H1 (cell line): Measurements from ENCODE around the gene DGUOK.

Experiments used
- CTCF ChIP-seq, 3 experiments: IDR thresholded peaks; 1 replicate in 2 of 3; 2 replicates in 1 of 3; pipeline versions ENCODE4 v1.5.1 to v1.6.1; 2011; ENCODE audit warnings: low read length in 3 of 3, mild to moderate bottlenecking in 3 of 3, inconsistent platforms in 2 of 3, low read depth in 1 of 3, moderate library complexity in 1 of 3; ENCODE audit not compliant: insufficient read depth in 1 of 3; ENCODE audit errors: control extremely low read depth in 1 of 3
- EP300 ChIP-seq, 2 experiments: IDR thresholded peaks; 1 replicate in 1 of 2; 2 replicates in 1 of 2; pipeline ENCODE4 v1.6.1; 2011 to 2012; ENCODE audit warnings: low read depth in 2 of 2, low read length in 2 of 2, mild to moderate bottlenecking in 2 of 2, borderline replicate concordance in 1 of 2, inconsistent platforms in 1 of 2, moderate library complexity in 1 of 2
- EZH2 ChIP-seq: fragments of 200-600 bp; sonication (generic); IDR thresholded peaks from 2 replicates; pipeline ENCODE4 v1.7.1; 2012; ENCODE audit warnings: low read depth, mild to moderate bottlenecking, moderate library complexity, low read length, inconsistent platforms; ENCODE audit not compliant: severe bottlenecking
- GTF2F1 ChIP-seq: IDR thresholded peaks from 2 replicates; pipeline ENCODE4 v1.6.1; 2012; ENCODE audit warnings: low read depth, low read length, improper control_type of control experiment, borderline replicate concordance
- TAF1 ChIP-seq: IDR thresholded peaks from 2 replicates; pipeline ENCODE4 v1.6.1; 2011; ENCODE audit warnings: mild to moderate bottlenecking, low read depth, low read length

- no peak for TF ChIP-seq EP300 (IDR thresholded peaks at IDR 0.05; ENCODE audit: borderline replicate concordance in 1 of 2, low read depth in 2 of 2, low read length in 2 of 2)
- no peak for TF ChIP-seq CTCF (IDR thresholded peaks at IDR 0.05; ENCODE audit: control extremely low read depth in 1 of 3, insufficient read depth in 1 of 3, low read depth in 1 of 3, low read length in 3 of 3)
- no peak for TF ChIP-seq EZH2
- TF ChIP-seq GTF2F1 = no peak
- TF ChIP-seq TAF1 = no peak
These were observed 79.1 kb downstream of the DGUOK start for GRCh38 chr2:74005786-74006185.
